ENCODE measurements around the gene ASPSCR1. TPM values are rescaled to one million over a fixed set of nuclear protein-coding genes. Genes with fewer than 3 reads are reported as not detected.

The ASPSCR1 gene
- total and polyA plus RNA-seq, 2 of the 8 experiments (the other 6 are each of a cell fraction or from before 2014, with no cell fraction given): 33.3 to 43.7 TPM

- no peak for TF ChIP-seq CHD7 (IDR thresholded peaks at IDR 0.05; ENCODE audit: insufficient replicate concordance, low read length)
- TF ChIP-seq POU5F1 (IDR thresholded peaks at IDR 0.05; ENCODE audit: low read depth, low read length): no peak
- TF ChIP-seq SAP30 (IDR thresholded peaks at IDR 0.05; ENCODE audit: insufficient read depth, insufficient replicate concordance, low read length): no peak
- TF ChIP-seq JUND (IDR thresholded peaks at IDR 0.05; ENCODE audit: low read length): no peak
- no peak for TF ChIP-seq SP1 (IDR thresholded peaks at IDR 0.05; ENCODE audit: low read depth, low read length)
- no peak for TF ChIP-seq TAF1 (IDR thresholded peaks at IDR 0.05; ENCODE audit: low read depth, low read length)
- no peak for TF ChIP-seq KDM5A (IDR thresholded peaks at IDR 0.05; ENCODE audit: low read length)
- no peak for TF ChIP-seq TBP (IDR thresholded peaks at IDR 0.05; ENCODE audit: low read depth, low read length)
- TF ChIP-seq TCF12 (IDR thresholded peaks at IDR 0.05; ENCODE audit: low read depth, low read length): no peak
- TF ChIP-seq SIN3A (conservative IDR thresholded peaks at IDR 0.05 in 1 of 2, IDR thresholded peaks at IDR 0.05 in 1 of 2; ENCODE audit: low read depth in 1 of 2, low read length in 2 of 2): no peak
- no peak for TF ChIP-seq CHD1 (IDR thresholded peaks at IDR 0.05; ENCODE audit: low read depth, low read length)
- no peak for TF ChIP-seq MAX (IDR thresholded peaks at IDR 0.05)
These were observed 65.2 kb downstream of the ASPSCR1 start (continued) for GRCh38 chr17:82042649-82043048.
